CD4-positive, alpha-beta T cell (primary cell): ENCODE results near the gene CGB8. TPM values are rescaled to one million over a fixed set of nuclear protein-coding genes. Genes with fewer than 3 reads are reported as not detected.
"Not testable (repeated sequence)": the region's sequence is repeated elsewhere in the genome, so short reads cannot be mapped to it uniquely, and the experiment has no call there.

Experiments
- ATAC-seq: fragments of 200-7000 bp; cut with Tn5 transposase; one replicate; pipeline ENCODE4 v1.10.0; 2022; ENCODE audit warnings: mild to moderate bottlenecking; ENCODE audit not compliant: poor library complexity
- CTCF ChIA-PET: fragments of 350-600 bp; sonication (Branson Sonifier 250); formaldehyde crosslinking; loops from one replicate; lab custom pipeline; 2021; ENCODE audit warnings: antibody characterized with exemption, inconsistent platforms; lab: Charles Lee
- POLR2A ChIA-PET: fragments of 350-600 bp; sonication (Branson Sonifier 250); formaldehyde crosslinking; loops from one replicate; lab custom pipeline; 2021; ENCODE audit warnings: antibody characterized with exemption, inconsistent platforms; lab: Charles Lee
- DNase-seq, 14 experiments: peaks; one replicate each; pipeline ENCODE4 v3.0.0-alpha.2; 2013 to 2020; ENCODE audit warnings: mixed read lengths in 2 of 14
- H3K27ac ChIP-seq, 2 donors: one replicate each; pipeline versions ENCODE4 v1.5.1 to v1.7.0; 2013; ENCODE audit warnings: low read length in 2 of 2, low read depth in 1 of 2, mild to moderate bottlenecking in 1 of 2
- H3K27me3 ChIP-seq, 2 experiments: 1 replicate in 1 of 2; 2 replicates in 1 of 2; pipeline versions ENCODE4 v1.6.1 to v1.7.0; 2013; ENCODE audit warnings: low read length in 2 of 2, control low read depth in 1 of 2, mild to moderate bottlenecking in 1 of 2, moderate library complexity in 1 of 2; ENCODE audit not compliant: insufficient read depth in 2 of 2, control insufficient read depth in 1 of 2
- H3K36me3 ChIP-seq: one replicate; pipeline ENCODE4 v1.6.1; 2013; ENCODE audit warnings: low read length, control low read depth; ENCODE audit not compliant: insufficient read depth
- H3K4me1 ChIP-seq: one replicate; pipeline ENCODE4 v1.6.1; 2013; ENCODE audit warnings: low read length, control low read depth; ENCODE audit not compliant: insufficient read depth
- H3K4me3 ChIP-seq: one replicate; pipeline ENCODE4 v1.5.1; 2013; ENCODE audit warnings: mild to moderate bottlenecking, low read length, moderate library complexity
- H3K9me3 ChIP-seq, 2 experiments: 1 replicate in 1 of 2; 2 replicates in 1 of 2; pipeline versions ENCODE4 v1.6.1 to v1.7.0; 2013; ENCODE audit warnings: low read length in 2 of 2, mild to moderate bottlenecking in 2 of 2, control low read depth in 1 of 2, moderate library complexity in 1 of 2; ENCODE audit not compliant: control insufficient read depth in 1 of 2, insufficient read depth in 1 of 2
- H3K27ac Mint-ChIP-seq: one replicate; pipeline ENCODE4 v1.8.0; 2020; ENCODE audit warnings: mixed read lengths
- H3K27me3 Mint-ChIP-seq: one replicate; pipeline ENCODE4 v1.8.0; 2021; ENCODE audit warnings: mixed read lengths
- H3K36me3 Mint-ChIP-seq: one replicate; pipeline ENCODE4 v1.8.0; 2021; ENCODE audit warnings: low read depth, mixed read lengths
- H3K4me1 Mint-ChIP-seq: one replicate; pipeline ENCODE4 v1.8.0; 2021; ENCODE audit warnings: low read depth, mixed read lengths
- H3K4me3 Mint-ChIP-seq: one replicate; pipeline ENCODE4 v1.8.0; 2020; ENCODE audit warnings: mild to moderate bottlenecking, mixed read lengths
- H3K9me3 Mint-ChIP-seq: one replicate; pipeline ENCODE4 v1.8.0; 2020; ENCODE audit warnings: mixed read lengths
- intact Hi-C, 2 experiments: fragments of 100-400 bp; cut with DNase I in 1 of 2; cut with micrococcal nuclease in 1 of 2; formaldehyde crosslinking; loops; one replicate each; pipeline versions ENCODE4 v1.15.1 to v1.9.0; 2023 to 2025; cut with DNase I, micrococcal nuclease
- total RNA-seq, 174 experiments: library from RNA in 2 of 174; stranded (reverse) in 2 of 174; gene quantifications; one replicate each; pipeline ENCODE4 v1.2.3 and lab custom pipeline; 2021 to 2026

The CGB8 gene
- total RNA-seq, 2 experiments from 2014 or later, result not detected

DNA sequence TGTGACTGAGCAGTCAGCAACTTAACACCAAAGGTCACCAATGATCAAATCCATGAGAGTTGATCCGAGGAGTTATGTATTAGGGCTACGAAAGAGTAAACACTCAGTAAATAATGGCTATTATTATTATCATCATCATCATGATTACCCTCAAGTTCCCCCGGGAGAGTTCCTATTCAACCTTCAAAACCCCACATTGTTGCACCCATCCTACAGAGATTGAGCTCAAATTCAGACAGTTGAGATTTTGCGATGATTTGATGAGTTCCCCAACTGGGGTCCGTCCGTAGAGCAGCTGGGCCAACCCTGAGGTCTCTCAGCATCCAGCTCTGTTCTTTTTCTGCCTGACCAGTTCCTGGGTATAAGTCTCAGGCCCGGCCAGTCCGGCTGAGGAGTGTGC is 10.8 kb downstream of the CGB8 start:
- H3K4me3 ChIP-seq, H3K4me3 Mint-ChIP-seq, ATAC-seq, H3K27me3 ChIP-seq, H3K36me3 Mint-ChIP-seq, POLR2A ChIA-PET, H3K9me3 ChIP-seq, H3K27ac Mint-ChIP-seq, H3K36me3 ChIP-seq, CTCF ChIA-PET, H3K27ac ChIP-seq, H3K4me1 ChIP-seq, H3K27me3 Mint-ChIP-seq, H3K4me1 Mint-ChIP-seq, intact Hi-C loops, H3K9me3 Mint-ChIP-seq, DNase-seq: not testable (repeated sequence)

GRCh38 chr19:49036815-49037214 is 12.1 kb downstream of the CGB8 start, which contains the start of gene CGB1:
Gene CGB1 (minus strand): TSS chr19:49036895. CDS start chr19:49036711, 184 bp downstream.
- POLR2A ChIA-PET, H3K36me3 Mint-ChIP-seq: not testable (repeated sequence)

GRCh38 chr19:49031642-49032301 is 17.1 kb downstream of the CGB8 start, which contains the start of gene CGB2:
Gene CGB2 (plus strand): TSS chr19:49031890. CDS start chr19:49032096, 206 bp downstream.
- H3K4me1 Mint-ChIP-seq, POLR2A ChIA-PET, H3K27ac ChIP-seq, H3K27me3 Mint-ChIP-seq, H3K36me3 Mint-ChIP-seq, H3K36me3 ChIP-seq, intact Hi-C loops, H3K4me3 ChIP-seq, H3K9me3 ChIP-seq, CTCF ChIA-PET, H3K9me3 Mint-ChIP-seq, H3K4me1 ChIP-seq, H3K27me3 ChIP-seq: not testable (repeated sequence)
- Mint-ChIP-seq H3K27ac (peak within 1 kb of the TSS; percentile 86), H3K4me3 (peak within 1 kb of the TSS; percentile 64)
- ATAC-seq (peak; percentile 80), DNase-seq (peak in 10 of 14 experiments; percentile 14 to 76 (median 42))

More at GRCh38 chr19:49036815-49037214, 12.1 kb downstream of the CGB8 start, which contains the start of gene CGB1:
- H3K27me3 Mint-ChIP-seq, CTCF ChIA-PET, H3K9me3 ChIP-seq, H3K27ac Mint-ChIP-seq, H3K27ac ChIP-seq, ATAC-seq, intact Hi-C loops, H3K9me3 Mint-ChIP-seq, H3K4me3 ChIP-seq, H3K4me1 ChIP-seq, H3K4me3 Mint-ChIP-seq, H3K36me3 ChIP-seq, H3K27me3 ChIP-seq, H3K4me1 Mint-ChIP-seq: not testable (repeated sequence)
- DNase-seq, result peak in 5 of 14 experiments; percentile 11 to 63 (median 46)

GRCh38 chr19:49030323-49030722 is 18.6 kb downstream of the CGB8 start:
- H3K27ac ChIP-seq, intact Hi-C loops, CTCF ChIA-PET, H3K4me3 Mint-ChIP-seq, H3K4me1 Mint-ChIP-seq, H3K9me3 Mint-ChIP-seq, ATAC-seq, H3K27ac Mint-ChIP-seq, H3K27me3 Mint-ChIP-seq, H3K27me3 ChIP-seq, H3K4me3 ChIP-seq, DNase-seq, H3K36me3 ChIP-seq, H3K4me1 ChIP-seq, POLR2A ChIA-PET, H3K36me3 Mint-ChIP-seq, H3K9me3 ChIP-seq: not testable (repeated sequence)

- H3K4me3 Mint-ChIP-seq, CTCF ChIA-PET, H3K4me1 ChIP-seq, H3K27ac ChIP-seq, H3K27me3 Mint-ChIP-seq, H3K36me3 Mint-ChIP-seq, H3K36me3 ChIP-seq, POLR2A ChIA-PET, DNase-seq, ATAC-seq, H3K9me3 Mint-ChIP-seq, H3K4me3 ChIP-seq, H3K9me3 ChIP-seq, H3K27me3 ChIP-seq, H3K4me1 Mint-ChIP-seq, H3K27ac Mint-ChIP-seq, intact Hi-C loops: not testable (repeated sequence)
These were observed 19.2 kb downstream of the CGB8 start for GRCh38 chr19:49029749-49030148.

DNA sequence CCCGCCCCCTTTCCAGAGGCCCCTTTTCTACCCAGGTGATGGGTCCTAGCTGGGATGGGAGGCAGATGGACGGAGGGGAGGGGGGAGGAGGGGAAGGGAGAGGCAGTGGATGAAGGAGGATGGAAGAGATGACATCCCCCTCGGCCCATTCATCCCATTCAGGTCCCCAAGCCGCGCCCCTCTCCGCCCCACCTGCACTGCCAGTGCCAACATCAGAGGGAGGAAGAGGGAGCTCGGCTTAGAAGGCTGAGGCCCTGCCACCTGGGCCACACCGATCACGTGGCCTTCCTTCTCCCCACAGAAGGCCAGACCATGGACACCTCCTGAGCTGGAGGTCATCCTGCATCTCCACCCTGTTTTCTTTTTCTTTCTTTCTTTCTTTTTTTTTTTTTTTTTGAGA is 20.2 kb downstream of the CGB8 start:
- DNase-seq, H3K36me3 Mint-ChIP-seq, ATAC-seq, H3K27me3 Mint-ChIP-seq, H3K27ac Mint-ChIP-seq, H3K9me3 Mint-ChIP-seq, H3K4me1 ChIP-seq, H3K4me3 Mint-ChIP-seq, intact Hi-C loops, POLR2A ChIA-PET, H3K4me1 Mint-ChIP-seq, CTCF ChIA-PET, H3K9me3 ChIP-seq, H3K27ac ChIP-seq, H3K36me3 ChIP-seq, H3K27me3 ChIP-seq, H3K4me3 ChIP-seq: not testable (repeated sequence)

DNA sequence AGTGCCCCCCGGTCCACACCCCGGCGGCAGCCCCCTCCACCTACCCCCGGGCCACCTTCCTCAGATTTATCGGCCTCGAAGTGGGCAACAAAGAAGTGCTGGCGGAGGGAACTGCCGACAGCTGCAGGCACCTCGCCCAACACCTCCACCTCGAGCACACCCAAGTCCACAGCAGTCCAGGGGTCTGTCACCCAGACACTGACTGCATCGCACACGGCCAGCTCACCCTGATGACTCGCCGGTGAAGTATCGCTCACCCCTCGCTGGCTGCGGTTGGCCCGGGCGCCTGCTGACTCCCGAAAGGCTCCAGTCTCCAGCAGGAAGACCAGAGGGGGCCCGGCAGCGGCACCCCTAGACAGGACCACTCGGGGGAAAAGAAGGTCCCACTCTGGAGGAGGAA is 23.3 kb downstream of the CGB8 start:
- H3K27ac Mint-ChIP-seq, H3K27me3 Mint-ChIP-seq, H3K27me3 ChIP-seq, H3K36me3 ChIP-seq, H3K4me1 Mint-ChIP-seq, H3K27ac ChIP-seq, H3K4me3 ChIP-seq, CTCF ChIA-PET, POLR2A ChIA-PET, H3K4me3 Mint-ChIP-seq, H3K36me3 Mint-ChIP-seq, H3K9me3 Mint-ChIP-seq, ATAC-seq, intact Hi-C loops, H3K9me3 ChIP-seq, DNase-seq: not testable (repeated sequence)
- H3K4me1 ChIP-seq, result peaks cover 10% of the 10 kb centered on the region
